NB4 (cell line): Measurements from ENCODE around the gene SELENOV.

ENCODE experiments used
- MAX ChIP-seq: IDR thresholded peaks from 2 replicates; pipeline ENCODE4 v1.6.1; 2011; ENCODE audit warnings: low read depth, low read length
- POLR2A ChIP-seq: IDR thresholded peaks from 2 replicates; pipeline ENCODE4 v1.6.1; 2011; ENCODE audit warnings: mild to moderate bottlenecking; ENCODE audit not compliant: insufficient read length; ENCODE audit errors: extremely low read depth
- TF ChIP-seq, protein P1 (sequence below): IDR thresholded peaks from one replicate; pipeline ENCODE4 v1.5.1; 2012; ENCODE audit warnings: low read depth, low read length

- TF ChIP-seq, protein P1, sequence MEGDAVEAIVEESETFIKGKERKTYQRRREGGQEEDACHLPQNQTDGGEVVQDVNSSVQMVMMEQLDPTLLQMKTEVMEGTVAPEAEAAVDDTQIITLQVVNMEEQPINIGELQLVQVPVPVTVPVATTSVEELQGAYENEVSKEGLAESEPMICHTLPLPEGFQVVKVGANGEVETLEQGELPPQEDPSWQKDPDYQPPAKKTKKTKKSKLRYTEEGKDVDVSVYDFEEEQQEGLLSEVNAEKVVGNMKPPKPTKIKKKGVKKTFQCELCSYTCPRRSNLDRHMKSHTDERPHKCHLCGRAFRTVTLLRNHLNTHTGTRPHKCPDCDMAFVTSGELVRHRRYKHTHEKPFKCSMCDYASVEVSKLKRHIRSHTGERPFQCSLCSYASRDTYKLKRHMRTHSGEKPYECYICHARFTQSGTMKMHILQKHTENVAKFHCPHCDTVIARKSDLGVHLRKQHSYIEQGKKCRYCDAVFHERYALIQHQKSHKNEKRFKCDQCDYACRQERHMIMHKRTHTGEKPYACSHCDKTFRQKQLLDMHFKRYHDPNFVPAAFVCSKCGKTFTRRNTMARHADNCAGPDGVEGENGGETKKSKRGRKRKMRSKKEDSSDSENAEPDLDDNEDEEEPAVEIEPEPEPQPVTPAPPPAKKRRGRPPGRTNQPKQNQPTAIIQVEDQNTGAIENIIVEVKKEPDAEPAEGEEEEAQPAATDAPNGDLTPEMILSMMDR: peak; percentile 16
- TF ChIP-seq MAX (peak; percentile 52; the same call in 1 of the 2 replicates), POLR2A (no peak)
Observed at GRCh38 chr19:39497996-39498797, 16.7 kb upstream of the SELENOV start.
